Embryonic facial prominence (tissue), 1 donor: Measurements from ENCODE around the gene CD58.
"Not testable (repeated sequence)": the region's sequence is repeated elsewhere in the genome, so short reads cannot be mapped to it uniquely, and the experiment has no call there.

Source experiments
- DNase-seq: peaks from one replicate; pipeline ENCODE4 v3.0.0-alpha.2; 2016; ENCODE audit errors: extremely low spot score

CD58 gene, protein sequence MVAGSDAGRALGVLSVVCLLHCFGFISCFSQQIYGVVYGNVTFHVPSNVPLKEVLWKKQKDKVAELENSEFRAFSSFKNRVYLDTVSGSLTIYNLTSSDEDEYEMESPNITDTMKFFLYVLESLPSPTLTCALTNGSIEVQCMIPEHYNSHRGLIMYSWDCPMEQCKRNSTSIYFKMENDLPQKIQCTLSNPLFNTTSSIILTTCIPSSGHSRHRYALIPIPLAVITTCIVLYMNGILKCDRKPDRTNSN

DNA sequence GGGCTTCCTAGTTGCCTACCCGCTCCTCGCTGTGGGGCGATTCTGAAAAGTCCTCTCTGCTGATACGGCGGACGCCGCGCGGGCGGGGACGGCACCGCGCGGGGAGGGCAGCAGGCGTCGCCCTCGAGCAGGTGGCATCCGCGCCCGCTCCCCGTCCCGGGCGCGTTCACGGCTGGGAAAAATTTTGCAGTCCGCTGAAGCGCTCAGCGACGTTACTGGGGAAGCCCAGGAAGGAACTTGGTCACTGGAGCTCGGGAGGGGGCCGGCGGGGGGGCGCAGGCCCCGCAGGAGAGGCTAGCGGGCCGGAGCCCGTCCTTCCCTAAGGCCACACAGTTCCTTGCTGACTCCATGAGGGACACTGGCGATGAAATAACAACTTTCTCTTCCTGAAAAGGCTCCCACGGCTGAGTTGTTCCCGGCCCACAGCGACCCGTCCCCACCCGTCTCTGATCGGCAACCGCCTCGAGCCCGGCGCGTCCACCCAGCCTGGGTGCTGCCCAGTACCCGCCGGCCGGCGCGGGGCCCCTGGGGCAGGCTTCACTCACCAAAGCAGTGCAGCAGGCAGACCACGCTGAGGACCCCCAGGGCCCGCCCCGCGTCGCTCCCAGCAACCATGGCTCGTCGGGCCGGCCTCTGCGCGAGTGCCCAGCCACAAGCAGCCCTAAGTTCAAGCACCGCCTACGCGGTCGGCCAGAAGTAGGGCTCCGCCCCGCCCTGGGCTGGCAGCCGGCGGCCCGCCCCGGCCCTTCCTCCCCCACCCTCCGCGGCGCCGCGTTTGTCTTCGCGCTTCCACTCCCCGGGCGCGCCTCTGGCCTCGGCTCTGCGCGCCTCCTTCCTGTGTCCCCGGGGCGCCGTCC is at the start of gene CD58:
TSS of gene CD58 (minus strand) at position 669 of the 857 bp plus-strand sequence. CDS start at position 615, 54 bp downstream.
- no peak for DNase-seq

DNA sequence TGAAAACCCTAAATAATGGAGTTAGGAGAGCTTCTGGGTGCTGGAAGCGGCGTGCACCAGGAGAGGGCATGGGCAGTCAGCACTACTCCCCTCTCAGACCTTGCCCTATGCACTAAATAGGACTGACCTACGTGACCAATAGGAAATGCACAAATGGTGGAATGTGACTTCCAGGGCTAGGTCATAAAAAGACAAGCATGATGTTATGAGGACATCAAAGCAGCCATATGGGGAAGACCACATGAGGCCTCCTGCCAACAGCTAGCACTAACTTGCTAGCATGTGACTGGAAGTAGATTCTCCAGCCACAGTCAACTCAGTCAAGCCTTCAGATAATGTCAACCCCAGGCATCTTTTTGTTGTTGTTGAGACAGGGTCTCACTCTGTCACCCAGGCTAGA is 49.6 kb upstream of the CD58 start:
- DNase-seq, result not testable (repeated sequence)

DNA sequence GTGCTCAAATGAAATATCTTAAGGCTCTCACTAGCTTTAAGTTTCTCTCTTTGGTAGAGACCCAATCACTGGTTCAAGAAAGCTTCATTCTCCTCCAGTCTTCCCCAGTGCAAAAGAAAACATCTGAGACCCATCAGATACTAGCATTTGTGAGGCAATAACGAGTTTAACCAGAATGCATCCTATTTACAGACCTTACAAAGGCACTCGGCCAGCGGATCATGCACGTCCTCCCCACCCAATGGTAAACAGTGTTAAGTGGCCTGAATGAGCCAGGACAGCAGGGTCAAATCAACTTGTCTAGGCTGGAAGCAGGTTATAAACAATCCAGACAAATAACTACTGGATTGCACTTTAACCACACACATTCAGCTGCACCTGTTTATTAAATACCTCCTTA is 48.3 kb upstream of the CD58 start:
- not testable (repeated sequence) for DNase-seq

DNA sequence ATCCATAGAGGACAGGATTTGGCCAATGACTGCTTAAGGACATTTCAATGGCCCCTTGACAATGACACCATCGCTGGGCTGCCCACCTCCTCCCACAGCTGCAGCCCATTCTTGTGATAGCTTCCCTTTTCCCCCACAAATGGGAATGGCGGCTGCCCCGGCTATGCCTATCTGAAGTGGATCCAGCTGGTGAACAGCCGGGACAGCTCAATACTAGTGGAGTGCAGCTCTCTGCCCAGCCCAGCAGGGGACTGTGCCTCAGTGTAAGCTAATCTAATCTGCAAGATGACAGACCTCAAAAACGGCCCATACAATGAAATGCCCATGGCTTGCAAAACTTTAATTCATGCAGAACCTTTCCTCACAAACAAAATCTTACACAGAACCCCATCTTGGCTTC is 47.0 kb upstream of the CD58 start:
- DNase-seq, result not testable (repeated sequence)

DNA sequence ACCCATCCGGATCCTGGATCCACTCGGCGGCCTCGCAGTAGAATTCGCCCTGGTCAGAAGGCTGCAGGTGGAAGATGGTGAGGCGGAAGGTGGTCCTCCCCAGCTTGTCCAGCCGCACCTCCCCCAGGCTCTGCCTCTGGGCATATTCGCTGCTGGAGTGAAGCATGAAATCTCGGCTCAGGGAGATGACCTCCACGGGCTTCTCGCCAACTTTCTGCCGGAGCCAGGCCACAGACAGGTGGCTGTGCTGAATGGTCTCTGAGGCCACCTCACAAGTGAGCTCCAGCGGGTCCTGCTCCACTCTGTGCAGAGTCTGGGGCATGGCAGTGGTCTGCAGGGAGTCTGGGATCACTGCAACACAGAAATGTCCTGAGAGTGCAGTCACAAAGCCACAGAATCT is 43.0 kb upstream of the CD58 start:
- DNase-seq, result not testable (repeated sequence)

DNA sequence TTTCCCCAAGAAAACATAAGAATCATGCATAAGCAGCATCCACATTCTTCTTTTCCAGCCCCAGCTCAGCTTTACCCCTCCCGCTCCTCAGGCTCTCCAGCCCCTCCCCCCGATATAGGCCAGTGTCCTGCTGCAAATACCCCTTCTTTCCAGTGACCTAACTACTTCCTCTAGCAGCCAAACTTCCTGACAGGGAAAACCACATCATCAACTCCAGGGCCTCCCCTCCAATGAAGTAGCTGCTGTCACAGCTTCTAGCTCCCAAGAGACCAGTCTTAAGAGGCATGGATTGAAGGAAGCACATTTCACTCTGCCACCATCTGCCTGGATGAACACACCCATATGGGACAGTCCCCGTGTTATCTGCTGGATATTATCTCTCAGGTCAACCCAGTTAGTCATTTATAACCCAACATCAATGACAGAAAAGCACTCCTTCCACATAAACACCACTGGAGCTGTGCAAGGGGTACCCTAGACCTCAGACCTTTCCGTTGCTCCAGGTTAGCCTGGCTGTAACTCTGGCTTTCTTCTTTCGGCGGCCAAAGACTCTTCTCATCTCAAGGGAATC is 39.1 kb upstream of the CD58 start:
- not testable (repeated sequence) for DNase-seq

DNA sequence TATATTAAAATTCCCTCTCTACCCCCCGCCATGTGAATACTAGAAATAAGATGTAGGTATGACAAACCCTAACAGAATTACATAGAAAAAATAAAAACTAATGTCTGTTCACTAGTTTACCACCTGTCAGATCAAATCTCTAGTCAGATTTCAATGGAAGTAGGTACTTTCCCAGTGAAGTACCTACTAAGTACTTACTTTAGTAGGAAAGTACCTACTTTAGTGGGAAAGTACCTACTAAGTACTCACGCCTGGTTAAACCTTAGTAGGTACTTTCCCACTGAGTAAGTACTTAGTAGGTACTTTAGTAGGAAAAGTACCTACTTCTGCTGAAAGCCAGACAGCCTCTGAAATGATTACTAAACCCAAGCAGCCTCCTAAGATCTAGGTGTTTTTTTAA is 38.0 kb upstream of the CD58 start:
- DNase-seq, result not testable (repeated sequence)

DNA sequence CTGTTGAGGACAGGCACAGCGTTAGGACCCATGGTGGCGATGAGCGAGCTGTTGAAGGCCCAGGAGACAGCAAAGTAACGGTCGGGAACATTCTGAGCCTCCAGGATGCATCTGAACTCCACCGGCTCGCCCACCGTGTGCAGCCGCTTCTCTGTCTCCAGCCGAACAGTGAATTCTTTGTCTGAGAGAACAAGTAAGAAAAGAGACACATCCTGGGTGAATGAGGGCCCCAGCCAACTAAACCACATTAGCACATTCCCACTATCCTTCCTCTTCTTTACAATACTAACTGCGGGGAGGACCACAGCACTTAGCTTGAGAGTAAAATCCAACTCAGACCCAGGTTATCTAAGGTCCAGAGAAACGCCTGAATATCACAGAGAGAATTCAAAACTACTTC is 37.3 kb upstream of the CD58 start:
- not testable (repeated sequence) for DNase-seq

DNA sequence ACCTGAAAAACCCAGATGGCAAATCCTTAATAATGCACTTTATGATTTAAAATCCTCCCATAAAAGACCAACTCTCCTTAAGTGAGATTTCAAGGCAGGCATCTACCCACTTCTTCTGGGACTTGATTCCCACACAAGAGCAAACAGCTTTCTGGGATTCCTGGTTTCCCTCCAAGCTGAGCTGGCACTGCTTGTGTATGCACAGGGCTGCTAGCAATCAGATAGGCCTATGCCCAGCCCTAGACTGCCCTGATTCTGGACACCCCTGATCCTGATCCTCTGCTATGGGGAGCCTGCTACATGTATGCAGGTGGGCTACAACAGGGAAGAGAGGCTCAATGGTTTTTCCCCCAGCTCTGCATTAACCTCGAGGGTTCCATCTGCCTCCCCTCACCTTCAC is 36.6 kb upstream of the CD58 start:
- DNase-seq, result not testable (repeated sequence)

DNA sequence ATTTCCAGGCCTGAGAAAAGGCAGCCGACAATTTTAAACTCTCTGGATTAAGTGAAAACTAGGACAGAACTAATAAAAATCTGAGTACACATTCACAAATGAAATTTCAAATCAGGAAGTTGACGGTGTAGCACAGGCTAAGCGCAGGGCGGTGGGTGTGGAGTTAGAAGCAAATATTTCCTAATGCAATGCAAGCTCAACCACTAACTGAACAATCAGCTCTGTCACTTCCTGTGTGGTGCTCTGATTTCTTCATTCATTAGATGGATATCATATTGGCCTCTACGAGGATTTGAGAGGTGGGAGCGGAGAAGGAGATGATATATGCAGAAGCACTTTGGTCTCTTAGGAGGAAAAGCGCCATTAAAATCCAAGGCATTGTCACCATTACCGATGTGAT is 35.2 kb upstream of the CD58 start:
- DNase-seq, result not testable (repeated sequence)

DNA sequence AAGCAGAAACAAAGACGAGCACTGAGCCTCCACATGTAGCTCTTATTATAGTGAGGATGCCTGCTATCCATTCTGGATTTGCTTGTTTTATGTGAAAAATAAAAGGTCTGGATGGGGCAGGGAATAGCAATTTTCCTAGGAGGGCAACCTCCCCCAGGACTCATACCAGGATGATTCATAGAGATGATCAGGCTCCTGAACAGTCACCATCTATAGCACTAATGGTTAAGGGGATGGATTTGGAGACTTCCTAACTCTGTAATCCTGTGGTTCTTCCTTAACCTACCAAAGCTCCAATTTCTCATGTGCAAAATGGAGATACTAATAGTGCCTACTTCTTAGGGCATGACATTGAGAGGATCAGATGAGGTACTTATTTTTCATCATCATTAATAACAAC is 34.5 kb upstream of the CD58 start:
- DNase-seq, result no peak

DNA sequence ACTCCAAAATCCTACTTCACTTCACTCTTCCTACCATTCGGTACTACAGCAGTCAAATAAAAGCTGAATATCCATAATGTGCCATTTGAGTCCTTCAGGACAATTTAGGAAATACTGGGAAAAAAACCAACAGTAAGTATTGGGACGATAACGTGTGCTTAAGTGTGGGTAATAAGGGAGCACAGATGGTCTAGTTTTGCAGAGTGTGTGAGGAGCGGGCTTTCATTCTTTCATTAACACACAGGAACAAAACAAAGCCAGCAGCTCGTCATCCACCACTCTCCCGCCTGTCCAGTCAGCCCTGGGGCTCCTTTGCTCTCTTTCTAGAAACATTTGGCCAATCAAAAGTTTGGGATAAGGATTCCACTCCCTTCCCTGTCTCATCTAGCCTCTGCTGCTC is 33.6 kb upstream of the CD58 start:
- DNase-seq, result not testable (repeated sequence)

DNA sequence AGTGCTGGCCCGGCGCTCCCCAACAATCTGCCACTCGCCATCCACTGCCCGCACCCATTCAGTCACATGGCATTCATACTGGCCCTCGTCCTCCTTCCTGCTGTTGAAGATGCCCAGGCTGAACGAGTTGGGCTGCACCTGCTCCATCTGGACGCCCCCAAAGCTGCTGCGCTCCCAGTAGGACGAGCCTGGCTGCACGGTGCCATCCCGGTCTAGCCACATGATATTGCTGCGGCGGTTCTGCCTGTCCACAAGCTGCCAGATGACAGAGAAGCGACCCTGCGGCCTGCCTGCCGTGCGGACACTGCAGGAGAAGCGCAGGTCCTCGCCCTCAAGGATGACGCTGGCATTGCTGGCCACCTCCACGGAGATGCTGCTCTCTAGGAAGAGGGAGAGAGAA is 32.8 kb upstream of the CD58 start:
- not testable (repeated sequence) for DNase-seq

DNA sequence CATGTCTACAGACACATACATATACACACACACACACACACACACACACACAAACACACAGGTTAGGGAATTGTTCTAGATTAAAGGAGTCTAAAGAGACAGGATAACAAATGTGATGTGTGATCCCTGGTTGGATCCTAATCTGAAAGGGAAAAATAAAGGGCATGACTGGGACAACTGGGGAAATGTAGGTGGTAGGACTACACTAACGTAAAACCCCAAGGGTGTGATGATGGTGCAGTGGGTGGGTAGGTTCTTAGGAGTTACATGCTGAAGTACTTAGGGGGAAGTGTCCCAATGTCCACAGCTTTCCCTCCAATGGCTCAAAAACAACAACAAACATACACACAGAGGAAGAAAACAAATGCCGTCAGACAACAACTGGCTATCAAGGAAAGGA is 28.5 kb upstream of the CD58 start:
- not testable (repeated sequence) for DNase-seq

DNA sequence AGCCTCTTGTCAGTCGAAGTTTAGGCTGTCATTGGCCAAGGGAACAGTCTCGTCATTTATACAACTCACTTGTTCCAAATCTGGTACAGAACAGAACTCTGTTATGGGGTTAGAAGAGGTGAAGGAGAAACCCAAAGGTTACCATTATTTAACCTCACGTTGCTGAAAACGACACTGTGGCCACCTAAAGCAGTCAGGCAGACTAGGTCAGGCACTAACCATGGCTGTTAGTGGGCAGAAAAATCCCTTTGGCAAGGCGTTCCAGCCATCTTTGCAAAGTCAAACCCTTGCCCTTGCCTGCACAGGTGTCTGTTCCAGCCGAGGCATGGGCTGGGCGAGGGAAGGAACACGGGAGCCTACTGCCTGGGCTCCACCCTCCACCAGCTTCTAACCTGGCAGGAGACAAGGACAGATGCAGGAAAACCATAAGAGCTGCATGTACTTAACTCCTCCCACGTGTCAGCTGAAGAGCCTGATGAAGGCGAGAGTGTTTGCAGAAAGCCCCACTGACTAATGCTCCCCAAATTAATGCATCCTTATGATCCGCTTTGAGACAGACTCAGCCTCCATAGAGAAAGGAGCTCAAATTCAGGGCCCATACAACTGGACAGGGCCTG is 27.7 kb upstream of the CD58 start:
- DNase-seq, result not testable (repeated sequence)

DNA sequence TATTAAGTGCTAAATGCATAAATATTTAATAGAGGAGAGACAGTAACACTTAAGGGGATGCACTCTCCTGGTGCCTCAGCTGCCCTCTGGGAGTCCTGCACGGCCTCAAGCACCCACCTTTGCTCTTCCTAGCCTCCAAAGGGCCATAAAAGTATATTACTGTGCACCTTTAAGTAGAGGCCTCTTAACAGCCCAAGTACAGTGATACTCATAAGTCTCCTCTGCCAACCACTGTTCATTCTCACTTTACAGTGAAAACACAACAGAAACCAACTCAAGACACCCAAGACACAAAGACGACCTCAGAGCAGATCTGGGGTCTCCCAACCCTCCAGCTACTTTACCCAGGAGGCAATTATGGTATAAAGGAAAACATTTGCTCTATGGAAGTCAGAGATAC is 26.6 kb upstream of the CD58 start:
- DNase-seq, result not testable (repeated sequence)

DNA sequence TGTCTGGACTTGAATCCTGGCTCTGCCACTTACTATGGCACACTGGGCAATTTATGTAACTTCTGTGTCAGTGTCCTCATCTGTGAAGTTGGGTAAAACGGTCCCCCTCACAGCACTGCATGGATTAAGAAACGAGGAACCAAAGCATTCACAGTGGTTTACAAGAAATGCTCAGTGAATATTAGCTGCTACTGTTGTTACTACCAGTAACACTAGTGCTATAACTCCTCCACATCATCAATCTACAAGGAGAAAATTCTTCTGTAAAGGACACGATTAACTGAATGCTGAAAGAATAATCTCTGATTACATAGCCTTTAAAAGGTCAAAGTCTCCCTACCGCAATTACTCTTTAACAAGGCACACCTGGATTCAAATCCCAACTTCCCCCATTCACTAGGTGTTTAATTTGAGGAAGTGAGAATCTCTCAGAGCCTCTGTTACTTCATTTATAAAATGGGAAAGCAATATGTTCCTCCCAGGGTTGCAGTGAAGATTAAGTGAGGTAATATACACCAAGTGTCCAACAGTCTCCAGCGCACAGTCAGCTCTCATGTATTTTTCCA is 26.0 kb upstream of the CD58 start:
- DNase-seq, result not testable (repeated sequence)

DNA sequence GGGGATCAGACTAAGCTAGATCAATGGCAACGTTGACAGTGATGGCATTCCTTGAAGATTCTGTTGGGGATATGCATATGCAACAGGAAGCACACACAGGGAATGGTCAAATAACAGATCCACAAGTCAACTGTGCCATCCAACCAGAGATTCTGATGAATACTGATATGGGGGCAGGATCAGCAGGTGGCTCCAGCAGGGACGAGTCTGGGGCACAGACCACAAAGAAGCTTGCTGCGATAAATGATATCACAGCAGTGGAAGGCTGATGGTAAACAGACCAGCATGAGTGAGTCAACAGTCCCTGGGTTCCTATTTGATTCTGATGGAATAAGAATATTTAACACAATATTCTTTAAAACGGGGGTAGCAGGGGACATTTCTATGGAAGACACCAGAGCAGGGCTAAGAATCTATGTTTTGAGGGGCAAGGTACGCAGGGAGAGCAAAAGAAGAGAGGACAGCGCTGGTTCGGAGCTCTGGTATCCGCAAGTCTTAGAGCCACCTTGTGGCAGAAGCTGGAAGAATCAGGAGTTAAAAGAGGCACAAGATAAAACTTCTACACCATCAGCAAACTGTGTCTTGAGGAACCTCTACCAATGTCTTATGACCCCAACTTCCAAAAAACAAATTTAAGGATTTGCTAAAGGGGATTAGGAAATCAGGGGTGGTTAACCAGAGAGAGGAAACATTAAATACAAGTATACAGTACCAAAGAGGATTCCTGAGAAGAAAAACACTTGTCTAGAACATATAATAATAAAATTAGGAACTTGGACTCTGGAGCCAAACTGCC is 25.3 kb upstream of the CD58 start:
- DNase-seq, result not testable (repeated sequence)

DNA sequence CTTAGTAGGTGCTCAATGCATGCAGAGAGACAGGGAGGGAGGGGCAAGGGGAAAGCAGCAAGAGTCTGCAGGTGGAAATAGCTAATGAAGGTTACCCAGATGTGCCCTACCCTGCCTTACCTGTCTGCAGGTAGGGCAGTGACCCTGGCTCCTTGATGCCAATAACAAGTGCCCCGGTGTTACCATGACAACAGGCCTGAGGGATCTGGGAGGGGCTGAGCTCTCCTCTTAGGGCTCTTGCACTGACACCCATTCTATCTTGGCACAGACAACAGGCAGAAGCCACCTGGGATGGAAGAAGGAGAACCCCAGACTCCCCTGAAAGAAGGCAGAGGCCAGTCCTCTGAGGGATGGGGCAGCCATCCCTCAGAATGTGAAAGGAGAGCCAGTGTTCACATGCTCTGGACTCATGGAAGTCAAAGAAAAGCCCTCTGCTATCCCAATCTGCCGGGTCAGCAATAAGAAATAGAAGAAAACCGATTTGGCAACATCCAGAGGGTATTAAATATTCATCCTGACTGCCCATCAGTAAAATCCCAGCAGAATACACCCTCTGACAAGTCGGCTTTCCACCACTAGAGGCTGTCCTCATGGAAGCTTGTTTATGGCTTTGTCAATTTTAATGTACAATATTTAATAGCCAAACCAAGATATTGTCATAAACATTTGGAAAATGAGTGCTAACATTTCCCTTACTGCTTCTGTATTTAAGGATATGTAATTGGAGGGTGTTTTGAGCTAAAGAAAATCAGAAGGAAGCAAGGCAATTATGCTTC is 24.4 kb upstream of the CD58 start:
- DNase-seq, result not testable (repeated sequence)

DNA sequence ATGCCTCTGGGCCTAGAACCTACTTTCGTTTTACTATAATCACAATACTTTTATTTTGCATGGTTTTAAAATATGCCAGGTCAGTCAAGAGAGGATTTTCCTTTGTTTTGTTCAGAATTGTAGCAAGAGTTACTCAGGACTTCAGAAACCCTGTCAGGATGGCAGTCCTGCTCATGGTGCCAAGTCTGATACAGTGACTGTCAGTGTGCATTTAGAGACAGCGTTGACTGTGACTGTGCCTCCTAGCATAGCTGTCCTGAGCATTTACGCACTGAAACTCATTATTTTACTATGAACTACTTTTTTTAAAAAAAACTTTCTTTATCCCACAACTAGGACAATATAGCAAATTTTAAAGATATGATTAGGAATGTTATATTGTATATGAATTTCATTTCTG is 23.2 kb upstream of the CD58 start:
- not testable (repeated sequence) for DNase-seq
